OCI-LY3 (cell line): ENCODE measurements around the gene ITGA6.

Source experiments
- H2AFZ ChIP-seq: fragments of 200-600, 300-600 bp; shearing (Covaris generic); 2 replicates; pipeline ENCODE4 v1.6.0; 2014; ENCODE audit warnings: antibody characterized with exemption, low read depth, low read length
- H3K27ac ChIP-seq: fragments of 200-600, 300-600 bp; sonication (generic); 2 replicates; pipeline ENCODE4 v1.5.1; 2014; ENCODE audit warnings: mild to moderate bottlenecking, low read length, moderate library complexity, mixed read lengths
- H3K27me3 ChIP-seq: fragments of 200-600, 300-600 bp; sonication (generic); 2 replicates; pipeline ENCODE4 v1.6.1; 2014; ENCODE audit warnings: low read depth, low read length, mixed read lengths
- H3K36me3 ChIP-seq: fragments of 200-600, 300-600 bp; sonication (generic); replicated peaks from 2 replicates; pipeline ENCODE3; 2014; ENCODE audit warnings: low read depth, low read length, mixed read lengths
- H3K4me1 ChIP-seq: fragments of 300-600, 200-600 bp; sonication (generic); 2 replicates; pipeline ENCODE4 v1.6.1; 2014; ENCODE audit warnings: low read length, mixed read lengths
- H3K4me2 ChIP-seq: fragments of 200-600, 300-600 bp; sonication (generic); 2 replicates; pipeline ENCODE4 v1.6.1; 2014; ENCODE audit warnings: low read length, mixed read lengths
- H3K4me3 ChIP-seq: fragments of 300-600, 200-600 bp; sonication (generic); 2 replicates; pipeline ENCODE4 v1.5.1; 2014; ENCODE audit warnings: antibody characterized with exemption, mild to moderate bottlenecking, low read length, moderate library complexity
- H3K79me2 ChIP-seq: fragments of 300-600, 200-600 bp; shearing (Covaris generic); 2 replicates; pipeline ENCODE4 v1.6.1; 2014; ENCODE audit warnings: mild to moderate bottlenecking, low read length, mixed read lengths
- H3K9ac ChIP-seq: fragments of 300-600, 200-600 bp; shearing (Covaris generic); 2 replicates; pipeline ENCODE4 v1.6.0; 2014; ENCODE audit warnings: mild to moderate bottlenecking, low read length, moderate library complexity
- H3K9me3 ChIP-seq: fragments of 200-600, 300-600 bp; shearing (Covaris generic); 2 replicates; pipeline ENCODE4 v1.6.1; 2014; ENCODE audit warnings: low read length, mixed read lengths; ENCODE audit not compliant: insufficient read depth
- H4K20me1 ChIP-seq: fragments of 200-600, 300-600 bp; sonication (generic); 2 replicates; pipeline ENCODE4 v1.6.1; 2016; ENCODE audit warnings: low read length, mixed read lengths; ENCODE audit not compliant: insufficient read depth
- CTCF ChIP-seq: fragments of 200-600, 300-600 bp; sonication (generic); IDR thresholded peaks from 2 replicates; pipeline ENCODE4 v1.5.1; 2014; ENCODE audit warnings: antibody characterized with exemption, low read length, low read depth
- EZH2phosphoT487 ChIP-seq: fragments of 200-600 bp; shearing (Covaris generic); IDR thresholded peaks from 2 replicates; pipeline ENCODE4 v1.6.1; 2018; ENCODE audit warnings: antibody characterized with exemption, mixed run types, low read depth

The ITGA6 gene

GRCh38 chr2:172484706-172485105 lies 57.3 kb downstream of the ITGA6 start:
- no peaks in the 10 kb centered on the region for H3K27me3 ChIP-seq
- TF ChIP-seq EZH2phosphoT487: no peak
- TF ChIP-seq CTCF: no peak
- no peaks in the 10 kb centered on the region for H3K9me3 ChIP-seq
- H3K4me2 ChIP-seq: no peak overlapping the region
- H3K36me3 ChIP-seq: no peaks in the 10 kb centered on the region
- no peak overlapping the region for H3K4me3 ChIP-seq
- peaks cover 9% of the 10 kb centered on the region for H3K4me1 ChIP-seq
- no peak overlapping the region for H3K27ac ChIP-seq
- H4K20me1 ChIP-seq: no peaks in the 10 kb centered on the region
- no peak overlapping the region for H3K9ac ChIP-seq
- no peak overlapping the region for H2AFZ ChIP-seq
- H3K79me2 ChIP-seq: no peaks in the 10 kb centered on the region

- Histone ChIP-seq H3K4me2 (no peak overlapping the region), H3K79me2 (no peaks in the 10 kb centered on the region), H3K36me3 (no peaks in the 10 kb centered on the region), H3K9ac (no peak overlapping the region), H3K4me3 (no peak overlapping the region), H4K20me1 (no peaks in the 10 kb centered on the region), H2AFZ (no peak overlapping the region), H3K4me1 (no peaks in the 10 kb centered on the region), H3K27me3 (no peaks in the 10 kb centered on the region), H3K9me3 (no peaks in the 10 kb centered on the region), H3K27ac (no peak overlapping the region)
- TF ChIP-seq EZH2phosphoT487 (no peak), CTCF (no peak)
Measured at GRCh38 chr2:172488556-172488955, 61.2 kb downstream of the ITGA6 start.

- H3K27ac ChIP-seq: no peak overlapping the region
- no peak overlapping the region for H3K4me2 ChIP-seq
- no peaks in the 10 kb centered on the region for H3K36me3 ChIP-seq
Measured at GRCh38 chr2:172489681-172490080, 62.3 kb downstream of the ITGA6 start.

GRCh38 chr2:172496160-172496608 lies 68.8 kb downstream of the ITGA6 start:
- Histone ChIP-seq H3K9ac (no peak overlapping the region), H3K4me1 (peaks cover 9% of the 10 kb centered on the region), H3K27ac (no peak overlapping the region), H3K4me3 (no peak overlapping the region), H3K27me3 (no peaks in the 10 kb centered on the region), H3K4me2 (no peak overlapping the region), H2AFZ (no peak overlapping the region), H4K20me1 (no peaks in the 10 kb centered on the region), H3K79me2 (no peaks in the 10 kb centered on the region), H3K36me3 (no peaks in the 10 kb centered on the region), H3K9me3 (no peaks in the 10 kb centered on the region)
- TF ChIP-seq EZH2phosphoT487 (no peak), CTCF (no peak)

More at GRCh38 chr2:172489681-172490080, 62.3 kb downstream of the ITGA6 start:
- Histone ChIP-seq H3K9me3 (no peaks in the 10 kb centered on the region), H3K9ac (no peak overlapping the region), H2AFZ (no peak overlapping the region), H3K79me2 (no peaks in the 10 kb centered on the region), H3K4me1 (no peaks in the 10 kb centered on the region), H3K4me3 (no peak overlapping the region), H3K27me3 (no peaks in the 10 kb centered on the region), H4K20me1 (no peaks in the 10 kb centered on the region)
- TF ChIP-seq CTCF (no peak), EZH2phosphoT487 (no peak)
